Measurements from ENCODE around the gene VPS39.

DNA sequence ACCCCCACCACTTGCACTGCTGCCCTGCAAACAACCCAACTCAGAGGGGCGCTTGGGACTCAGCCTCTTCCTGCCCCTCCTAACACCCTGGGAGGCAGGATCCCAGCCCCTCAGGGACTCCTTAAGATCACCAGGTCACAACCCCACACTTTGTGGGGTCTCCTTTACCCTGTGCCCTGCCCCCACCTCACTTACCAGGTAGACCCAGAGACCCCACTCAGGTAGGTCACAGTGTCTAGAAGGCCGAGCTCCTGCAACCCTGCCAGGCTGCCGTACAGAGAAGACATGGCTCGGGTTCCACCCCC is 60.7 kb downstream of the VPS39 start:
- TF ChIP-seq, protein P1, sequence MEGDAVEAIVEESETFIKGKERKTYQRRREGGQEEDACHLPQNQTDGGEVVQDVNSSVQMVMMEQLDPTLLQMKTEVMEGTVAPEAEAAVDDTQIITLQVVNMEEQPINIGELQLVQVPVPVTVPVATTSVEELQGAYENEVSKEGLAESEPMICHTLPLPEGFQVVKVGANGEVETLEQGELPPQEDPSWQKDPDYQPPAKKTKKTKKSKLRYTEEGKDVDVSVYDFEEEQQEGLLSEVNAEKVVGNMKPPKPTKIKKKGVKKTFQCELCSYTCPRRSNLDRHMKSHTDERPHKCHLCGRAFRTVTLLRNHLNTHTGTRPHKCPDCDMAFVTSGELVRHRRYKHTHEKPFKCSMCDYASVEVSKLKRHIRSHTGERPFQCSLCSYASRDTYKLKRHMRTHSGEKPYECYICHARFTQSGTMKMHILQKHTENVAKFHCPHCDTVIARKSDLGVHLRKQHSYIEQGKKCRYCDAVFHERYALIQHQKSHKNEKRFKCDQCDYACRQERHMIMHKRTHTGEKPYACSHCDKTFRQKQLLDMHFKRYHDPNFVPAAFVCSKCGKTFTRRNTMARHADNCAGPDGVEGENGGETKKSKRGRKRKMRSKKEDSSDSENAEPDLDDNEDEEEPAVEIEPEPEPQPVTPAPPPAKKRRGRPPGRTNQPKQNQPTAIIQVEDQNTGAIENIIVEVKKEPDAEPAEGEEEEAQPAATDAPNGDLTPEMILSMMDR (IDR thresholded peaks at IDR 0.05; ENCODE audit: low read depth, low read length): no peak
- TF ChIP-seq EZH2phosphoT487 (IDR thresholded peaks at IDR 0.05; ENCODE audit: low read depth): no peak
